Measurements from ENCODE around the gene TRABD2B. TPM values are rescaled to one million over a fixed set of nuclear protein-coding genes. Genes with fewer than 3 reads are reported as not detected.

TRABD2B gene
- total RNA-seq, 6 donors from 2014 or later: under 0.01 to 2.1 (median 0.62) TPM

DNA sequence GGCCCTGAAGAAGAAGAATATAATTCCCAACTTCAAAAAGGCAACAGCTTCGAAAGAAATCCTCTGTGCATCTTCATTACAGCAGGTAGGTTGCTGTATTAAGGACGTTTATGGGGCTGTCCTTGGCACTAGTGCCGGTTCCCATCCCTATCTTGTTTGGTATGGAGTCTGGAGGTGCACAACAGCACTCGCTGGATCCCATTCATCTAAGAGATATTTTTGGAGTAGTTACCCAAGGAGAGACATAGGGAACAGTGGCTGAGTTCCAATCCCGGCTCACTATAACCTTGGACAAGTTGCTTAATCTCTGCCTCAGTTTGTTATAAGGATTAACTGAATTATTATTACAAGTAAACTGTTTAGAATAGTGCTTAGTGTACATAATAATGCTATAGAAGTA, 106.4 kb downstream of the TRABD2B start:
- no peak for TF ChIP-seq POLR2A (IDR thresholded peaks at IDR 0.05)
- no peak for TF ChIP-seq CTCF (IDR thresholded peaks at IDR 0.05)
- no peak for TF ChIP-seq EP300 (IDR thresholded peaks at IDR 0.05)
- no peak for TF ChIP-seq POLR2AphosphoS5 (IDR thresholded peaks at IDR 0.05)
- ATAC-seq (ENCODE audit: low FRiP score in 2 of 2) (no peak), DNase-seq (no peak)
- Histone ChIP-seq H3K27ac (no peak overlapping the region), H3K4me1 (no peaks in the 10 kb centered on the region), H3K9me3 (no peaks in the 10 kb centered on the region), H3K27me3 (no peaks in the 10 kb centered on the region), H3K4me3 (no peak overlapping the region), H3K36me3 (no peaks in the 10 kb centered on the region)
- 87 to 88% methylated on average over 5 of the region's 5 CpGs for WGBS, 2 donors

- TF ChIP-seq CTCF (IDR thresholded peaks at IDR 0.05) (no peak), POLR2A (IDR thresholded peaks at IDR 0.05) (no peak), POLR2AphosphoS5 (IDR thresholded peaks at IDR 0.05) (no peak), EP300 (IDR thresholded peaks at IDR 0.05) (no peak)
- ATAC-seq (ENCODE audit: low FRiP score in 2 of 2) (no peak), DNase-seq (no peak)
- Histone ChIP-seq H3K9me3 (no peaks in the 10 kb centered on the region), H3K4me1 (no peaks in the 10 kb centered on the region), H3K27me3 (no peaks in the 10 kb centered on the region), H3K36me3 (no peaks in the 10 kb centered on the region), H3K27ac (no peak overlapping the region), H3K4me3 (no peak overlapping the region)
- WGBS, 2 donors: 100% methylated on average over 1 of the region's 1 CpG
Measured at GRCh38 chr1:47888294-47888629, 108.9 kb downstream of the TRABD2B start.

GRCh38 chr1:47887475-47888293, 109.5 kb downstream of the TRABD2B start:
- no peaks in the 10 kb centered on the region for H3K36me3 ChIP-seq
- no peak overlapping the region for H3K4me3 ChIP-seq
- H3K27me3 ChIP-seq: no peaks in the 10 kb centered on the region
- ATAC-seq (ENCODE audit: low FRiP score in 2 of 2): no peak
- H3K9me3 ChIP-seq: no peaks in the 10 kb centered on the region
- no peak overlapping the region for H3K27ac ChIP-seq
- TF ChIP-seq CTCF (IDR thresholded peaks at IDR 0.05): no peak
- no peak for TF ChIP-seq POLR2A (IDR thresholded peaks at IDR 0.05)
- TF ChIP-seq POLR2AphosphoS5 (IDR thresholded peaks at IDR 0.05): no peak
- no peak for TF ChIP-seq EP300 (IDR thresholded peaks at IDR 0.05)
- no peaks in the 10 kb centered on the region for H3K4me1 ChIP-seq
- no peak for DNase-seq
- 61 to 68% methylated on average over 16 of the region's 16 CpGs for WGBS, 2 donors

GRCh38 chr1:47887060-47887459, 110.1 kb downstream of the TRABD2B start:
- no peaks in the 10 kb centered on the region for H3K4me1 ChIP-seq
- no peak for DNase-seq
- no peak overlapping the region for H3K4me3 ChIP-seq
- 45 to 46% methylated on average over 2 of the region's 2 CpGs for WGBS, 2 donors
- H3K9me3 ChIP-seq: no peaks in the 10 kb centered on the region
- ATAC-seq (ENCODE audit: low FRiP score in 2 of 2): no peak
- no peaks in the 10 kb centered on the region for H3K36me3 ChIP-seq
- no peaks in the 10 kb centered on the region for H3K27me3 ChIP-seq
- TF ChIP-seq POLR2A (IDR thresholded peaks at IDR 0.05) (no peak), EP300 (IDR thresholded peaks at IDR 0.05) (no peak), POLR2AphosphoS5 (IDR thresholded peaks at IDR 0.05) (no peak), CTCF (IDR thresholded peaks at IDR 0.05) (no peak)
- H3K27ac ChIP-seq: no peak overlapping the region

DNA sequence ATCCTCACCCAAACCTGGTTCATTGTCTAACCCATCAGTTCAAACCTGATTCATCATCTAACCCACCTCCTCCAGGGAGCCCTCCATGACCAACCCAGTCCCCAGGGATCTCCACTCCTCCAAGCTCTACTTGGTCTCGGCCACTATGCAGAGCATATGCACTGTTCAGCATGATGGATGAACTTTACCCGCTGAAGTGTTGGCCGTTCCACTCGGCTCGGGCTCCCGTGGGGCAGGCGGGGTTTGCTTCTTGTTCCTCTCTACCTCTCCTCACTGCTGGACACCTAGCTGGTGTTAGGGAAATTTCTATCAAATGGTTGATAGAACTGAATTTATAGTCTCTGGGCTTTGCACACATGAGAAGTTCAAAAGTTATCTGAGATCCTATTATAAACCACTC, 111.0 kb downstream of the TRABD2B start:
- no peak for ATAC-seq (ENCODE audit: low FRiP score in 2 of 2)
- TF ChIP-seq POLR2A (IDR thresholded peaks at IDR 0.05): no peak
- TF ChIP-seq EP300 (IDR thresholded peaks at IDR 0.05): no peak
- TF ChIP-seq CTCF (IDR thresholded peaks at IDR 0.05): no peak
- TF ChIP-seq POLR2AphosphoS5 (IDR thresholded peaks at IDR 0.05): no peak

More for the DNA sequence above, 111.0 kb downstream of the TRABD2B start:
- Histone ChIP-seq H3K9me3 (no peaks in the 10 kb centered on the region), H3K36me3 (no peaks in the 10 kb centered on the region), H3K4me1 (no peaks in the 10 kb centered on the region), H3K27me3 (no peaks in the 10 kb centered on the region), H3K27ac (no peak overlapping the region), H3K4me3 (no peak overlapping the region)
- WGBS, 2 donors: 80 to 82% methylated on average over 7 of the region's 7 CpGs
- DNase-seq: peak in 1 of 2 donors; percentile 21

All from upper lobe of left lung (tissue), 6 donors.